IPS DF 6.9 (cell line): ENCODE measurements around the gene DOCK2.
"Not testable (repeated sequence)": the region's sequence is repeated elsewhere in the genome, so short reads cannot be mapped to it uniquely, and the experiment has no call there.

Experiments
- DNase-seq: peaks from one replicate; pipeline ENCODE4 v3.0.0-alpha.2; 2013; ENCODE audit warnings: low read depth, low spot score
- H3K27ac ChIP-seq: one replicate; pipeline ENCODE4 v1.5.1; 2013; ENCODE audit warnings: low read length, control low read depth
- H3K27me3 ChIP-seq: 2 replicates; pipeline ENCODE4 v1.6.1; 2013; ENCODE audit warnings: mild to moderate bottlenecking, low read length; ENCODE audit not compliant: control insufficient read depth, insufficient read depth
- H3K36me3 ChIP-seq: 2 replicates; pipeline ENCODE4 v1.6.1; 2013; ENCODE audit warnings: low read length; ENCODE audit not compliant: control insufficient read depth, insufficient read depth
- H3K4me1 ChIP-seq: 2 replicates; pipeline ENCODE4 v1.6.1; 2013; ENCODE audit warnings: low read length; ENCODE audit not compliant: control insufficient read depth, insufficient read depth
- H3K4me3 ChIP-seq: 2 replicates; pipeline ENCODE4 v1.5.1; 2013; ENCODE audit warnings: mild to moderate bottlenecking, low read length
- H3K9me3 ChIP-seq: 2 replicates; pipeline ENCODE4 v1.6.1; 2013; ENCODE audit warnings: low read length, inconsistent platforms; ENCODE audit not compliant: control insufficient read depth, insufficient read depth
- WGBS: extraction: QIAGEN DNeasy Blood & Tissue Kit; methylation state at CpG from one replicate; pipeline ENCODE4 v1.1.7; 2013; ENCODE audit warnings: mixed read lengths, missing lambda C conversion rate; ENCODE audit not compliant: insufficient read length, insufficient coverage; 5-methylcytosine and 5-hydroxymethylcytosine counted together

Gene DOCK2

GRCh38 chr5:169610606-169611005, 26.5 kb upstream of the DOCK2 start:
- Histone ChIP-seq H3K4me3 (no peak overlapping the region), H3K9me3 (no peaks in the 10 kb centered on the region), H3K4me1 (no peaks in the 10 kb centered on the region), H3K36me3 (no peaks in the 10 kb centered on the region), H3K27ac (no peak overlapping the region), H3K27me3 (no peaks in the 10 kb centered on the region)
- DNase-seq, result no peak
- 100% methylated on average over 2 of the region's 4 CpGs for WGBS

GRCh38 chr5:169615561-169615960, 21.5 kb upstream of the DOCK2 start:
- Histone ChIP-seq H3K27ac (no peak overlapping the region), H3K36me3 (no peaks in the 10 kb centered on the region), H3K4me3 (no peak overlapping the region), H3K9me3 (no peaks in the 10 kb centered on the region), H3K27me3 (no peaks in the 10 kb centered on the region), H3K4me1 (no peaks in the 10 kb centered on the region)
- DNase-seq, result no peak
- no CpG with 5 or more reads among the region's 1 CpG for WGBS

- not testable (repeated sequence) for H3K36me3 ChIP-seq, DNase-seq, H3K4me1 ChIP-seq, H3K27me3 ChIP-seq, H3K27ac ChIP-seq, H3K4me3 ChIP-seq, H3K9me3 ChIP-seq
- WGBS, result no CpG with 5 or more reads among the region's 2 CpGs
Measured at GRCh38 chr5:169624307-169624706, 12.8 kb upstream of the DOCK2 start.

GRCh38 chr5:169626779-169627178, 10.3 kb upstream of the DOCK2 start:
- DNase-seq, result no peak
- Histone ChIP-seq H3K4me1 (no peaks in the 10 kb centered on the region), H3K36me3 (no peaks in the 10 kb centered on the region), H3K27me3 (no peaks in the 10 kb centered on the region), H3K27ac (no peak overlapping the region), H3K4me3 (no peak overlapping the region), H3K9me3 (no peaks in the 10 kb centered on the region)
- WGBS, result no CpG with 5 or more reads among the region's 1 CpG

- Histone ChIP-seq H3K9me3 (no peaks in the 10 kb centered on the region), H3K27ac (no peak overlapping the region), H3K4me3 (no peak overlapping the region), H3K36me3 (no peaks in the 10 kb centered on the region), H3K27me3 (no peaks in the 10 kb centered on the region), H3K4me1 (no peaks in the 10 kb centered on the region)
- DNase-seq, result no peak
- WGBS, result no CpG with 5 or more reads among the region's 3 CpGs
Measured at GRCh38 chr5:169627551-169627950, 9.5 kb upstream of the DOCK2 start.

- Histone ChIP-seq H3K36me3 (no peaks in the 10 kb centered on the region), H3K27me3 (no peaks in the 10 kb centered on the region), H3K4me1 (no peaks in the 10 kb centered on the region), H3K27ac (no peak overlapping the region), H3K9me3 (no peaks in the 10 kb centered on the region), H3K4me3 (no peak overlapping the region)
- DNase-seq, result no peak
- no CpG with 5 or more reads among the region's 2 CpGs for WGBS
Measured at GRCh38 chr5:169628892-169629291, 8.2 kb upstream of the DOCK2 start.

GRCh38 chr5:169629847-169630548, 7.1 kb upstream of the DOCK2 start:
- Histone ChIP-seq H3K9me3 (no peaks in the 10 kb centered on the region), H3K27me3 (no peaks in the 10 kb centered on the region), H3K4me1 (no peaks in the 10 kb centered on the region), H3K27ac (no peak overlapping the region), H3K4me3 (no peak overlapping the region), H3K36me3 (no peaks in the 10 kb centered on the region)
- no CpG with 5 or more reads among the region's 6 CpGs for WGBS
- DNase-seq, result no peak

GRCh38 chr5:169631360-169631759, 5.7 kb upstream of the DOCK2 start:
- no peak overlapping the region for H3K4me3 ChIP-seq
- no peaks in the 10 kb centered on the region for H3K36me3 ChIP-seq
- H3K4me1 ChIP-seq, result no peaks in the 10 kb centered on the region
- no peaks in the 10 kb centered on the region for H3K9me3 ChIP-seq
- no peak for DNase-seq
- H3K27me3 ChIP-seq, result no peaks in the 10 kb centered on the region
- no peak overlapping the region for H3K27ac ChIP-seq
- WGBS, result no CpG with 5 or more reads among the region's 4 CpGs

GRCh38 chr5:169632946-169633345, 4.1 kb upstream of the DOCK2 start:
- no CpG with 5 or more reads among the region's 1 CpG for WGBS
- DNase-seq, result no peak
- H3K27me3 ChIP-seq, result no peaks in the 10 kb centered on the region
- no peaks in the 10 kb centered on the region for H3K36me3 ChIP-seq
- H3K27ac ChIP-seq, result no peak overlapping the region
- no peak overlapping the region for H3K4me3 ChIP-seq
- 0 out of 2 replicates have a peak, but pooled peaks cover 2% of the 10 kb centered on the region for H3K4me1 ChIP-seq
- no peaks in the 10 kb centered on the region for H3K9me3 ChIP-seq

GRCh38 chr5:169634606-169635005, 2.5 kb upstream of the DOCK2 start:
- Histone ChIP-seq H3K27ac (no peak overlapping the region), H3K27me3 (no peaks in the 10 kb centered on the region), H3K9me3 (no peaks in the 10 kb centered on the region), H3K36me3 (no peaks in the 10 kb centered on the region), H3K4me1 (0 out of 2 replicates have a peak, but pooled peaks cover 2% of the 10 kb centered on the region), H3K4me3 (no peak overlapping the region)
- DNase-seq, result no peak
- no CpG with 5 or more reads among the region's 1 CpG for WGBS

GRCh38 chr5:169635936-169636335, 1.1 kb upstream of the DOCK2 start:
- WGBS, result no CpG with 5 or more reads among the region's 1 CpG
- no peaks in the 10 kb centered on the region for H3K9me3 ChIP-seq
- H3K27ac ChIP-seq, result no peak overlapping the region
- H3K4me1 ChIP-seq, result 0 out of 2 replicates have a peak, but pooled peaks cover 2% of the 10 kb centered on the region
- no peak overlapping the region for H3K4me3 ChIP-seq
- DNase-seq, result no peak
- no peaks in the 10 kb centered on the region for H3K36me3 ChIP-seq
- H3K27me3 ChIP-seq, result no peaks in the 10 kb centered on the region
